ES-I3 (cell line): ENCODE results near the gene TPSG1.

Source experiments
- H3K36me3 ChIP-seq: 2 replicates; pipeline ENCODE4 v1.6.1; 2013; ENCODE audit warnings: mild to moderate bottlenecking, low read length, control low read depth, moderate library complexity; ENCODE audit not compliant: insufficient read depth
- H3K4me1 ChIP-seq: 2 replicates; pipeline ENCODE4 v1.6.1; 2013; ENCODE audit warnings: mild to moderate bottlenecking, control low read depth, low read length; ENCODE audit not compliant: insufficient read depth
- H3K9ac ChIP-seq: 2 replicates; pipeline ENCODE4 v1.6.1; 2013; ENCODE audit warnings: low read depth, mild to moderate bottlenecking, low read length, moderate library complexity
- H3K9me3 ChIP-seq: 2 replicates; pipeline ENCODE4 v1.6.1; 2013; ENCODE audit warnings: mild to moderate bottlenecking, low read length, moderate library complexity; ENCODE audit not compliant: control insufficient read depth, insufficient read depth

The TPSG1 gene

DNA sequence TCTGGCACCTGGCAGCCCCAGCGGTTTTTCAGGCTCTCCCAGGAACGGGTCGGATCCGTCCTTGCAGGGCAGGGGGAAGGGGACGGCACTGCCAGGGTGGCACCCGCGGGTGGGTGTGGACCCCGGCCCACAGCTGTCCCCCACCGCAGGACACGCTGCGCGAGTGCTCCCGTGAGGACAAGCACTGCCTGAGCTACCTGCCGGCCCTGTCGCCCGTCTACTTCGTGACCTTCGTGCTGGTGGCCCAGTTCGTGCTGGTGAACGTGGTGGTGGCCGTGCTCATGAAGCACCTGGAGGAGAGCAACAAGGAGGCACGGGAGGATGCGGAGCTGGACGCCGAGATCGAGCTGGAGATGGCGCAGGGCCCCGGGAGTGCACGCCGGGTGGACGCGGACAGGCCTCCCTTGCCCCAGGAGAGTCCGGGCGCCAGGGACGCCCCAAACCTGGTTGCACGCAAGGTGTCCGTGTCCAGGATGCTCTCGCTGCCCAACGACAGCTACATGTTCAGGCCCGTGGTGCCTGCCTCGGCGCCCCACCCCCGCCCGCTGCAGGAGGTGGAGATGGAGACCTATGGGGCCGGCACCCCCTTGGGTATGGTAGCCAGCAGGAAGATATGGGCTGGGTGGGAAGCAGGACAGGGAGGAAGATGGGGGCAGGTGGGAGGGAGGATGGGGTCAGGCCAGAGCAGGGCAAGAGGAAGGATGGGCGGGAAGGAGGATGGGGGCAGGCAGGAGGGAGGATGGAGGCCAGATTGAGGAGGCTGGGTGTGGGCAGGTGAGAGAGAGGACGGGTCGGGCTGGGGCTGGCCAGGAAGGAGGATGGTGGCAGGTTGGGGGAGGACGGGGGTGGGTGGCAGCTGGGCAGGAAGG is 6.8 kb downstream of the TPSG1 start:
- Histone ChIP-seq H3K4me1 (no peaks in the 10 kb centered on the region), H3K36me3 (no peaks in the 10 kb centered on the region; the same call in 1 of the 2 replicates), H3K9me3 (no peaks in the 10 kb centered on the region), H3K9ac (no peak overlapping the region)

DNA sequence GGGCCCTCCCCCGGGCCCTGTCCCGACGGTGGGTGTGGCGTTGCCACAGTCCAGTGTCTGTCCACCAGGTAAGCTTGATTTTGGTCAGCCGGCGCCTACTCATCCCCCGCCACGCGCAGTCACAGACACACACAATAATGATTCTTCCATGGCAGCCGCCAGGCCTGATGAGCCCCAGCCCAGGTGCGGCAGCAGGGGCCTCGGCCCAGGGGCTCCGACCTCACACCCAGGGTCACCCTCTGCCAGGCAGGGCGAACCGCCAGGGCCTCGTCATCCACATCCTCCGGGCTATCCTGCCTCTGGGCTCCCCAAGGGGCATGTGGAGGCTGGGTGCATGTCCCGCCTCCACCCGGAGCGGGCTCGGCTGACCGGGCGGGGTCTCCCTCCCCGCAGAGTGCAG is 7.5 kb downstream of the TPSG1 start:
- Histone ChIP-seq H3K36me3 (no peaks in the 10 kb centered on the region; the same call in 1 of the 2 replicates), H3K9ac (no peak overlapping the region), H3K9me3 (no peaks in the 10 kb centered on the region), H3K4me1 (no peaks in the 10 kb centered on the region)

DNA sequence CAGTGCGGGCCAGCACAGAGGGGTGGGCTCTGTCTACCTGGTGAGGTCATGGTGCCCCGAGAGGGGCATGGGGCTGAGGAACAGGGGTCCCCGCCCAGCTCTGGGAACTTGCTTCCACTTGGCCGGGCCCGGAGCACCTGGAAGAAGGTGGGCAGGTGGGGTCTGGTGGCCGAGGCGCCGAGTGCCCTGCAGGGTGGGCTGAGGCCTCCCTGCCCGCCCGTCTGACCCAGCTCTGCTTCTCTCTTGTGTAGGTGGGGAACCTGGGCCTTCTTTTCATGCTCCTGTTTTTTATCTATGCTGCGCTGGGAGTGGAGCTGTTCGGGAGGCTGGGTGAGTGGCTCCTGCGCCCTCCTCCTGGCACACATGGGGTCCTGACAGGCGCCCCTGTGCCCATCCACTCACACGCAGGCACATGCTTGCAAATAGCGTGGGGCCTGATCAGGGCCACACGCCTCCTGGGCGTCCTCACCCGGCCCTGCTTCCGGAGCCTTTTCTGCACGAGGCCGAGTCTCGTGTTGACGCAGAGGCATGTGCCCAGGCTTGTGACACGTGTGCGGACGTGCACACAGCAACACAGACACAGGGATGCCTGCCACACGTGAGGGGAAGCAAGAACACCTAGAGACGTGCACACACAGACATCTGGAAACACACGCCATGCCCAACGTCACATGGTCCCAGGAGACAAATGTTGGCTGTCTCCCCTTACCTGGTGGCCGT is 8.2 kb downstream of the TPSG1 start:
- Histone ChIP-seq H3K4me1 (no peaks in the 10 kb centered on the region), H3K9me3 (no peaks in the 10 kb centered on the region), H3K36me3 (no peaks in the 10 kb centered on the region; the same call in 1 of the 2 replicates), H3K9ac (no peak overlapping the region)

DNA sequence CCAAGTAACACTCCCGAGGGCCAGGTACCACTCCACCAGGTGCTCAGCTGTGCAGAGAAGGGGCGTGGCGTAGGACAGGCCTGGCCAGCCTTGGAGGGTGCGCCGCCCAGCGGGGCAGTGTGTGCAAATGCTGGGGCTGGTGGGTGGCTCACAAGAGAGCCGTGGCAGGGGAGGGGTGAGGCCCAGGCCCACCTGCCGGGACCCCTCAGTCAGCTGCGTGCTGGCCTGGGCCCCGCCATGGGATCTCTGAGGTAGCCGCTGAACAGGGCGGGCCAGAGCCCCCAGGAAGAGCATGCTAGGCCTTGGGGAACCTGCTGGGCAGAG is 8.8 kb downstream of the TPSG1 start:
- Histone ChIP-seq H3K36me3 (no peaks in the 10 kb centered on the region; the same call in 1 of the 2 replicates), H3K9ac (no peak overlapping the region), H3K9me3 (no peaks in the 10 kb centered on the region), H3K4me1 (no peaks in the 10 kb centered on the region)

DNA sequence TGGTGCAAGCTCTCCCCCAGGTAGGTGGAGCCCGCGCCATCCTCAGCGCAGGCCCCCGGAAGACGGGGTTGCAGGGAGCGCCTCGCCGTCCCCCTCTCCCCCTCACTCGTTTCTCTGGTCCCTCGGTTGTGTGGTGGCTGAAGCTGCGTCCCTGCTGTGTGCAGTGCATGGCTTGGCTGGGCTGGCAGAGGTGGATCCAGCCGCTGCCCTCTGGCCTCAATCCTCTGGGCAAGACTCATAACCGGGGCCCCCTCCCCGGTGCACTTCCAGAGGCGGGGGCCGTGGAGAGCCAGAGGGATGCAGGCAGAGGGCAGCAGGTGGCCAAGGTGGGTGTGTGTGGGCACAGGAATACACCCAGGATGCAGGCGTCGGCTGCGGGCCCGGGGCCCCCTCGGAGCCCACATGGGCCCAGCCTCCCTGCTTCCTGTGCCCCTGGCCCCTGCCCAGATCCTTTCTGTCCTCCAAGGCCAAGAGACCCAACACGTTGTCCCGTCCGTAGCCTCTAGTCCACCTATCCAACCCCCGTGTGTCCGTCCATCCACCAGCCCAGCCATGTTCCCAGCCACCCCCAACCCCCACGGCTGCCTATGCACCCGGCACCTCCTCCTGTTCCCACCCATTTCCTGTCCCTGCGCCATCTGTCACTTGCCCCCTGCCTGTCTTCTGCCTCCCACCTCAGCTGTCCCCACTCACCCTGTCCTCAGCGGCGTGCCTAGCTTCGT is 9.3 kb downstream of the TPSG1 start:
- Histone ChIP-seq H3K4me1 (no peaks in the 10 kb centered on the region), H3K9ac (no peak overlapping the region), H3K36me3 (no peaks in the 10 kb centered on the region; the same call in 1 of the 2 replicates), H3K9me3 (no peaks in the 10 kb centered on the region)

DNA sequence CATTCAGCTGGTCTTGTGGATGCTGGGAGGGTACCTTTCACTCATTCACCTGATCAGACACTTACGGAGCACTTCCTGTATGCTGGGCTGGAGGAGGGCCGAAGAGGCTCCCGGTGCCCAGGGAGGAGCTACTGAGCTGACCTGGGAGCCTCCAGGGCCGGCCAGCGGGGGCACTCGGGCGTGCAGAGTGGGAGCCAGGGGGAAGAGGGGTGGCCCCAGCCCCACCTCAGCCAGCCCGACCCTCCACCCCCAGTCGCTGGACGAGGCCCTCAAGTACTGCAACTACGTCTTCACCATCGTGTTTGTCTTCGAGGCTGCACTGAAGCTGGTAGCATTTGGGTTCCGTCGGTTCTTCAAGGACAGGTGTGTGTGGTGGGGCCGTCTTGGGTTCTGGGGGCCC is 10.3 kb downstream of the TPSG1 start:
- H3K4me1 ChIP-seq: no peaks in the 10 kb centered on the region
- H3K9ac ChIP-seq: no peak overlapping the region
- no peaks in the 10 kb centered on the region; the same call in 1 of the 2 replicates for H3K36me3 ChIP-seq
- H3K9me3 ChIP-seq: no peaks in the 10 kb centered on the region

DNA sequence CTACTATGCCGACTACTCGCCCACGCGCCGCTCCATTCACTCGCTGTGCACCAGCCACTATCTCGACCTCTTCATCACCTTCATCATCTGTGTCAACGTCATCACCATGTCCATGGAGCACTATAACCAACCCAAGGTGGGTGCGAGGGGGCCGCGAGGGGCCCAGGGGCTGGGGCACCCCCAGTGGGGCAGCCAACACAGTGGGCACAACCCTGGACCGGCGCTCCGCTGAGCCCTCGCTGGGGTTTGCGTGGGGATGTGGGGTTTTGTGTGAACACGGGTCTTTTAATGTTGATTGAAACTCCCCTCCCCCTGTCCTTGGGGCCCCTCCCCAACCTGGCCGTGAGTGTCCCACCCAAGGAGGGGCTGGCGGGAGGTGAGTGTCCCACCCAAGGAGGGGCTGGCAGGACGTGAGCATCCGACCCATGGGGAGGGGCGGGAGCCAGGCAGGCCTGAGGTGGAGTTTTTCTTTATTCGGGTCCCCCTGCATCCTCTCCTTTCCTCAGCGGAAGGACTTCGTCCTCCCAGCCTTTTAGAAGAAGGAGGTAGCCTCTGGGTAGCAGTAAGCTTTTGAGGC is 11.2 kb downstream of the TPSG1 start:
- Histone ChIP-seq H3K4me1 (no peaks in the 10 kb centered on the region), H3K9me3 (no peaks in the 10 kb centered on the region), H3K9ac (no peak overlapping the region), H3K36me3 (no peaks in the 10 kb centered on the region; the same call in 1 of the 2 replicates)

DNA sequence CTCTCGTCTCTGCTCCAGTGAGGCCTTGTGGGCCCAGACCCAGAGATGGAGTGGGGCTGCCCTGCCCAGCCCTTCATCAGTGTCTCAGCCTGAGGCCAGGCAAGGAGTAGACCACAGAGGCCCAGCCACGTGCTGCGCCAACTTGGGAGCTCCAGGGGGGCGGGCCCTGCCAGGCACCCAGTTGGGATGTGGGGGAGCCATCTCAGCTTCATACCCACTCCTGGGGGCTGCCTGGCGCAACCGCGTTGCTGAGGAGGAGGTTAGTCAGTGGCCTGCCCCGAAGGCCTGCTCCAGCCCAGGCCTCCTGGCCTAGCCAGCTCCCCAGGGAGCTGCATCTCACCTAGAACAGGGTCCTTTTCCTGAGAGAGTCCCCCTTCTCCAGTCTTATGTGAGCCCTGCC is 11.8 kb downstream of the TPSG1 start:
- H3K9me3 ChIP-seq: no peaks in the 10 kb centered on the region
- H3K36me3 ChIP-seq: no peaks in the 10 kb centered on the region; the same call in 1 of the 2 replicates
- H3K9ac ChIP-seq: no peak overlapping the region
- no peaks in the 10 kb centered on the region for H3K4me1 ChIP-seq

DNA sequence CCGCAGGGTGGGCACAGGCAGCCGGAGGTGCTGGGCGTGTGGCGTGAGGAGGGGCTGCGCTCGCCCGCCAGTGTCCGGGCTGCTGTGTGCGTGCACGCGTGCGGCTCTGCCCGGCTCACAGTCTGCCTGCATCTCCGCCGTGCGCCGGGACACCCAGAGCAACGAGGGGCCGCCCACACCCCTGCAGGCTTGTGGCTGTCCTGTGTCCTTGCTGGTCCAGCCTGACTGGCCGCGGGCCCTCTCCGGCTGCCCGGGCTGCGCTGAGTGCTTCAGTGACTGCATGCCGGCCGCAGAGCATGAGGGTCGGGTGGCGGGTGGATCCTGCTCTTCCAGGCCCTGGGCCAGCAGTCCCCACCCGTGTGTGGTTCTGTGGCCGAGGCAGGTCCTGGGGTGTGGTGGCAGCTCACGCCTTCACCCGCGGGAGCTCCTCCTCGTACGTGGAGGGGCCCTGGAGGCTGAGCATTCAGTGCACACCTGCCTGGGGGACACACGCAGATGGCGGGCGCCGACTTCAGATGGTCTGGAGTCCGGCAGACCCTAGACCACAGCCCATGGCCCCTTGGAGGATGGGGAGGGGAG is 12.4 kb downstream of the TPSG1 start:
- Histone ChIP-seq H3K36me3 (no peaks in the 10 kb centered on the region; the same call in 1 of the 2 replicates), H3K4me1 (no peaks in the 10 kb centered on the region), H3K9me3 (no peaks in the 10 kb centered on the region), H3K9ac (no peak overlapping the region)

DNA sequence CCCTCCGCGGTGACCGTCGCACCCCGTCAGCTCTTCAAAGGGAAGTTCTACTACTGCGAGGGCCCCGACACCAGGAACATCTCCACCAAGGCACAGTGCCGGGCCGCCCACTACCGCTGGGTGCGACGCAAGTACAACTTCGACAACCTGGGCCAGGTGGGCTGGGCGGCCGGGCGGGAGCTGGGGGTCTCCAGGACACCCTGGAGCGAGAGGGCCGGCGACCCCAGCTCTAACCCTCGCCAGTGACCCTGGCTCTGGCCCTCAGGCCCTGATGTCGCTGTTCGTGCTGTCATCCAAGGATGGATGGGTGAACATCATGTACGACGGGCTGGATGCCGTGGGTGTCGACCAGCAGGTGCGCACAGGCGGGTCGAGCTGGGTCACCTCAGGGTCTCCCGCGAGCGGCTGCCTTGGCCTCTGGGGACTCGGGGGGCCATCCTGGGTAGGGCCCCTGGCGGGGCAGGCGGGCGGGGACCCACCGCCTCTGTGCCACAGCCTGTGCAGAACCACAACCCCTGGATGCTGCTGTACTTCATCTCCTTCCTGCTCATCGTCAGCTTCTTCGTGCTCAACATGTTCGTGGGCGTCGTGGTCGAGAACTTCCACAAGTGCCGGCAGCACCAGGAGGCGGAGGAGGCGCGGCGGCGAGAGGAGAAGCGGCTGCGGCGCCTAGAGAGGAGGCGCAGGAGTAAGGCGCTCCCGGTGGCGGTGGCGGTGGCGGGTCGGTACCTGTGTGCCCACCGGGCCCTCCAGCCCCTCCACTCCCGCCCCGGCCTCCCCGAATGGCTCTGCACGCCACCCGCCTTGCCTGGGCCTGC is 13.4 kb downstream of the TPSG1 start:
- Histone ChIP-seq H3K36me3 (no peaks in the 10 kb centered on the region; the same call in 1 of the 2 replicates), H3K4me1 (no peaks in the 10 kb centered on the region), H3K9ac (no peak overlapping the region), H3K9me3 (no peaks in the 10 kb centered on the region)

DNA sequence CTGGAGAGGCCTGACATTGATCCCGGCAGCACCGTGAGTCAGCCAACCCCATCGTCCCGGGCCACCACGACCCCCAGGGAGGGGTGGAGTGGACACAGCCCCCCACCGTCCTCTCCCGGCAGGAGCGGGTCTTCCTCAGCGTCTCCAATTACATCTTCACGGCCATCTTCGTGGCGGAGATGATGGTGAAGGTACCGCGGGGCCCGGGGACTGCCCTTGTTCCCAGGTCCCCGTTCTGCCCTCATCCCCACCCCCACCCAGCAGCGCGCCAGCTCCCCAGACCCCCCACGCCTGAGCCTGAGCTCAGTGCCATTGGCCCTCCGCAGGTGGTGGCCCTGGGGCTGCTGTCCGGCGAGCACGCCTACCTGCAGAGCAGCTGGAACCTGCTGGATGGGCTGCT is 14.6 kb downstream of the TPSG1 start:
- H3K4me1 ChIP-seq: no peaks in the 10 kb centered on the region
- H3K9me3 ChIP-seq: no peaks in the 10 kb centered on the region
- no peaks in the 10 kb centered on the region; the same call in 1 of the 2 replicates for H3K36me3 ChIP-seq
- H3K9ac ChIP-seq: no peak overlapping the region

DNA sequence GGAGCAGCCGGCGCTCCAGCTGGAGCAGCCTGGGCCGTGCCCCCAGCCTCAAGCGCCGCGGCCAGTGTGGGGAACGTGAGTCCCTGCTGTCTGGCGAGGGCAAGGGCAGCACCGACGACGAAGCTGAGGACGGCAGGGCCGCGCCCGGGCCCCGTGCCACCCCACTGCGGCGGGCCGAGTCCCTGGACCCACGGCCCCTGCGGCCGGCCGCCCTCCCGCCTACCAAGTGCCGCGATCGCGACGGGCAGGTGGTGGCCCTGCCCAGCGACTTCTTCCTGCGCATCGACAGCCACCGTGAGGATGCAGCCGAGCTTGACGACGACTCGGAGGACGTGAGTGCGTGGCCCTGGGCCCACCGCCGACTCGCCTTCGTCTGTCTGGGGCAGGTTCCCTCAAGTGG is 16.0 kb downstream of the TPSG1 start:
- no peaks in the 10 kb centered on the region for H3K9me3 ChIP-seq
- H3K4me1 ChIP-seq: no peaks in the 10 kb centered on the region
- no peaks in the 10 kb centered on the region; the same call in 1 of the 2 replicates for H3K36me3 ChIP-seq
- no peak overlapping the region for H3K9ac ChIP-seq

DNA sequence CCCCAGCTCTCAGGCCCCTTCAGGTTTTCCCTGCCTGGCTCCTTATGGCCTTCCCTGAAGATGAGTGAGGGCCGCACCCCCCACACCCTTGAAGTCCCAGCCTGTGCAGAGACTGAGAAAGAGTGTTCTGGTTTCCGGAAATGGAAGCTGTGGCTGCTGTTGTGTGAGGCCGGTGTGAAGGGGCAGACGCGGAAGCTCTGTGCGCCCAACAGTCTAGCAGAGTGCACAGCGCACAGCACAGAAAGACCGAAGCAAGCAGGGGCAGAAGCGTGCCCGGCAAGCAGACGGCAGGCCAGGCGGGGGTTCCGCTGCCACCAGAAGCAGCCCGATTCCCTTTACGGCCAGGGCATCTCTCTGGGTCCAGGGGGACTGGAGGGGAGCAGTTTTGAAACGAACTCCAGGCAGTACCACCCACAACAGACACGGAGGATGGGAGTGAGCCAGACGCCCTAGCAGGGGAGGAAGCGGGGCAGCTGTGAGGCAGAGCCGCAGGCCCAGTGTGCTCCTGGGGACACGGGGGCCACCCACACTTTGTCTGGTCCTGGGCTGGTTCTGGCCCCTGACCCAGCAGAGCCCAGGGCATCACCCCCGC is 16.7 kb downstream of the TPSG1 start:
- Histone ChIP-seq H3K36me3 (no peaks in the 10 kb centered on the region; the same call in 1 of the 2 replicates), H3K9me3 (no peaks in the 10 kb centered on the region), H3K9ac (no peak overlapping the region), H3K4me1 (no peaks in the 10 kb centered on the region)
